OCI-LY3 (cell line): ENCODE results near the gene AFF1.

Experiments
- H2AFZ ChIP-seq: fragments of 200-600, 300-600 bp; shearing (Covaris generic); 2 replicates; pipeline ENCODE4 v1.6.0; 2014; ENCODE audit warnings: antibody characterized with exemption, low read depth, low read length
- H3K27ac ChIP-seq: fragments of 200-600, 300-600 bp; sonication (generic); 2 replicates; pipeline ENCODE4 v1.5.1; 2014; ENCODE audit warnings: mild to moderate bottlenecking, low read length, moderate library complexity, mixed read lengths
- H3K27me3 ChIP-seq: fragments of 200-600, 300-600 bp; sonication (generic); 2 replicates; pipeline ENCODE4 v1.6.1; 2014; ENCODE audit warnings: low read depth, low read length, mixed read lengths
- H3K36me3 ChIP-seq: fragments of 200-600, 300-600 bp; sonication (generic); replicated peaks from 2 replicates; pipeline ENCODE3; 2014; ENCODE audit warnings: low read depth, low read length, mixed read lengths
- H3K4me1 ChIP-seq: fragments of 300-600, 200-600 bp; sonication (generic); 2 replicates; pipeline ENCODE4 v1.6.1; 2014; ENCODE audit warnings: low read length, mixed read lengths
- H3K4me2 ChIP-seq: fragments of 200-600, 300-600 bp; sonication (generic); 2 replicates; pipeline ENCODE4 v1.6.1; 2014; ENCODE audit warnings: low read length, mixed read lengths
- H3K4me3 ChIP-seq: fragments of 300-600, 200-600 bp; sonication (generic); 2 replicates; pipeline ENCODE4 v1.5.1; 2014; ENCODE audit warnings: antibody characterized with exemption, mild to moderate bottlenecking, low read length, moderate library complexity
- H3K79me2 ChIP-seq: fragments of 300-600, 200-600 bp; shearing (Covaris generic); 2 replicates; pipeline ENCODE4 v1.6.1; 2014; ENCODE audit warnings: mild to moderate bottlenecking, low read length, mixed read lengths
- H3K9ac ChIP-seq: fragments of 300-600, 200-600 bp; shearing (Covaris generic); 2 replicates; pipeline ENCODE4 v1.6.0; 2014; ENCODE audit warnings: mild to moderate bottlenecking, low read length, moderate library complexity
- H3K9me3 ChIP-seq: fragments of 200-600, 300-600 bp; shearing (Covaris generic); 2 replicates; pipeline ENCODE4 v1.6.1; 2014; ENCODE audit warnings: low read length, mixed read lengths; ENCODE audit not compliant: insufficient read depth
- H4K20me1 ChIP-seq: fragments of 200-600, 300-600 bp; sonication (generic); 2 replicates; pipeline ENCODE4 v1.6.1; 2016; ENCODE audit warnings: low read length, mixed read lengths; ENCODE audit not compliant: insufficient read depth
- CTCF ChIP-seq: fragments of 200-600, 300-600 bp; sonication (generic); IDR thresholded peaks from 2 replicates; pipeline ENCODE4 v1.5.1; 2014; ENCODE audit warnings: antibody characterized with exemption, low read length, low read depth
- EZH2phosphoT487 ChIP-seq: fragments of 200-600 bp; shearing (Covaris generic); IDR thresholded peaks from 2 replicates; pipeline ENCODE4 v1.6.1; 2018; ENCODE audit warnings: antibody characterized with exemption, mixed run types, low read depth

AFF1 gene

GRCh38 chr4:87056881-87057280 is 122.1 kb downstream of the AFF1 start:
- TF ChIP-seq CTCF, result no peak
- no peak for TF ChIP-seq EZH2phosphoT487
- Histone ChIP-seq H3K4me3 (no peak overlapping the region), H3K9me3 (no peaks in the 10 kb centered on the region), H3K27ac (no peak overlapping the region), H3K27me3 (no peaks in the 10 kb centered on the region), H3K9ac (no peak overlapping the region), H3K79me2 (peaks cover 29% of the 10 kb centered on the region), H2AFZ (no peak overlapping the region), H3K36me3 (peaks cover 12% of the 10 kb centered on the region), H3K4me1 (peaks cover 48% of the 10 kb centered on the region), H3K4me2 (no peak overlapping the region), H4K20me1 (peaks cover 25% of the 10 kb centered on the region; the same call in 1 of the 2 replicates)

GRCh38 chr4:87057835-87058355 is 123.1 kb downstream of the AFF1 start:
- Histone ChIP-seq H3K9me3 (no peaks in the 10 kb centered on the region), H3K9ac (no peak overlapping the region), H3K4me1 (peaks cover 43% of the 10 kb centered on the region), H3K27ac (no peak overlapping the region), H3K4me3 (no peak overlapping the region; the same call in 1 of the 2 replicates), H3K27me3 (no peaks in the 10 kb centered on the region), H3K4me2 (peak overlapping the region; percentile 40), H4K20me1 (peaks cover 22% of the 10 kb centered on the region; the same call in 1 of the 2 replicates), H3K36me3 (peaks cover 12% of the 10 kb centered on the region), H3K79me2 (peaks cover 25% of the 10 kb centered on the region), H2AFZ (no peak overlapping the region)
- TF ChIP-seq EZH2phosphoT487, result no peak
- TF ChIP-seq CTCF, result no peak

- peaks cover 6% of the 10 kb centered on the region for H3K36me3 ChIP-seq
- H2AFZ ChIP-seq, result no peak overlapping the region
- H3K4me2 ChIP-seq, result peak overlapping the region; percentile 40
- peaks cover 37% of the 10 kb centered on the region for H3K4me1 ChIP-seq
- H3K27ac ChIP-seq, result peak overlapping the region; percentile 20; the same call in 1 of the 2 replicates
- TF ChIP-seq EZH2phosphoT487, result no peak
- TF ChIP-seq CTCF, result no peak
- no peak overlapping the region; the same call in 1 of the 2 replicates for H3K4me3 ChIP-seq
- no peak overlapping the region for H3K9ac ChIP-seq
- H3K79me2 ChIP-seq, result peaks cover 25% of the 10 kb centered on the region
- peaks cover 16% of the 10 kb centered on the region; the same call in 1 of the 2 replicates for H4K20me1 ChIP-seq
- H3K27me3 ChIP-seq, result no peaks in the 10 kb centered on the region
- H3K9me3 ChIP-seq, result no peaks in the 10 kb centered on the region
Measured at GRCh38 chr4:87058356-87059073, 123.7 kb downstream of the AFF1 start.

GRCh38 chr4:87060957-87061356 is 126.1 kb downstream of the AFF1 start:
- no peak overlapping the region for H3K4me2 ChIP-seq
- no peak overlapping the region for H3K4me3 ChIP-seq
- H2AFZ ChIP-seq, result no peak overlapping the region
- TF ChIP-seq CTCF, result no peak
- no peak for TF ChIP-seq EZH2phosphoT487
- no peaks in the 10 kb centered on the region for H3K27me3 ChIP-seq
- no peaks in the 10 kb centered on the region for H3K9me3 ChIP-seq
- peaks cover 10% of the 10 kb centered on the region; the same call in 1 of the 2 replicates for H4K20me1 ChIP-seq
- H3K27ac ChIP-seq, result no peak overlapping the region
- H3K9ac ChIP-seq, result no peak overlapping the region
- H3K4me1 ChIP-seq, result peaks cover 14% of the 10 kb centered on the region
- H3K79me2 ChIP-seq, result peaks cover 19% of the 10 kb centered on the region
- peaks cover 6% of the 10 kb centered on the region for H3K36me3 ChIP-seq
